Neural cell (in vitro differentiated cells): ENCODE results near the gene WIPI1.

ENCODE experiments used
- CTCF ChIP-seq: fragments of 450-650 bp; IDR thresholded peaks from 2 replicates; pipeline ENCODE4 v1.5.1; 2014; ENCODE audit warnings: antibody characterized with exemption, mild to moderate bottlenecking, moderate library complexity; ENCODE audit not compliant: poor library complexity, severe bottlenecking
- EZH2 ChIP-seq: fragments of 200-600, 300-800 bp; shearing (Covaris generic), sonication (generic); IDR thresholded peaks from 2 replicates; pipeline ENCODE4 v1.6.1; 2014; ENCODE audit warnings: antibody characterized with exemption, low read length, borderline replicate concordance, mild to moderate bottlenecking; ENCODE audit not compliant: insufficient read depth, poor library complexity, severe bottlenecking
- RAD21 ChIP-seq: fragments of 450-650 bp; conservative IDR thresholded peaks from 2 replicates; pipeline ENCODE4 v1.6.1; 2014; ENCODE audit warnings: antibody characterized with exemption, mild to moderate bottlenecking, moderate library complexity
- REST ChIP-seq: IDR thresholded peaks from 2 replicates; pipeline ENCODE4 v1.6.1; 2012; ENCODE audit warnings: borderline replicate concordance
- TAF1 ChIP-seq: IDR thresholded peaks from 2 replicates; pipeline ENCODE4 v1.6.1; 2012; ENCODE audit warnings: low read depth

- TF ChIP-seq RAD21 (no peak), CTCF (no peak), EZH2 (no peak), TAF1 (no peak), REST (no peak)
Observed at GRCh38 chr17:68445671-68446070, 11.6 kb downstream of the WIPI1 start.
